Glomerular endothelial cell (primary cell): ENCODE measurements around the gene ARHGEF12. TPM values are rescaled to one million over a fixed set of nuclear protein-coding genes. Genes with fewer than 3 reads are reported as not detected.

ENCODE experiments used
- DNase-seq: peaks from one replicate; pipeline ENCODE4 v3.0.0-alpha.2; 2011; ENCODE audit warnings: low read depth, low spot score; ENCODE audit errors: extremely low read depth
- total RNA-seq: library from RNA; depleted of rRNA; stranded (reverse); fragments of >200 nt; gene quantifications from 2 replicates; pipeline ENCODE4 v1.2.3, GENCODE V29; 2015

Gene ARHGEF12
- 70.3 and 107 TPM in 2 replicates for total RNA-seq

GRCh38 chr11:120335908-120336640, at the start of gene ARHGEF12:
ARHGEF12 (plus strand) TSS chr11:120336413; CDS start chr11:120337244, 831 bp downstream.
- no peak for DNase-seq

- no peak for DNase-seq
These were observed 48.2 kb upstream of the ARHGEF12 start for GRCh38 chr11:120288021-120288420.

GRCh38 chr11:120289426-120289825, 46.8 kb upstream of the ARHGEF12 start:
- DNase-seq = no peak

- DNase-seq = no peak
These were observed 45.3 kb upstream of the ARHGEF12 start for GRCh38 chr11:120290956-120291355.

GRCh38 chr11:120293038-120293800, 43.0 kb upstream of the ARHGEF12 start:
- no peak for DNase-seq

GRCh38 chr11:120294096-120294495, 42.1 kb upstream of the ARHGEF12 start:
- no peak for DNase-seq

GRCh38 chr11:120295099-120295498, 41.1 kb upstream of the ARHGEF12 start:
- DNase-seq = no peak

- DNase-seq = no peak
These were observed 39.7 kb upstream of the ARHGEF12 start for GRCh38 chr11:120296554-120296953.

- no peak for DNase-seq
These were observed 37.8 kb upstream of the ARHGEF12 start for GRCh38 chr11:120298461-120298860.

GRCh38 chr11:120302001-120302805, 34.0 kb upstream of the ARHGEF12 start:
- DNase-seq = no peak

- peak; percentile 65 for DNase-seq
These were observed 33.1 kb upstream of the ARHGEF12 start for GRCh38 chr11:120303004-120303637.

- DNase-seq = no peak
These were observed 31.7 kb upstream of the ARHGEF12 start for GRCh38 chr11:120304526-120304925.

GRCh38 chr11:120305286-120305685, 30.9 kb upstream of the ARHGEF12 start:
- DNase-seq = no peak

- DNase-seq = no peak
These were observed 29.5 kb upstream of the ARHGEF12 start for GRCh38 chr11:120306519-120307242.

- DNase-seq = no peak
These were observed 28.7 kb upstream of the ARHGEF12 start for GRCh38 chr11:120307476-120307875.

GRCh38 chr11:120308081-120308480, 28.1 kb upstream of the ARHGEF12 start:
- DNase-seq = no peak

GRCh38 chr11:120310870-120311269, 25.3 kb upstream of the ARHGEF12 start:
- DNase-seq = no peak

GRCh38 chr11:120314861-120315260, 21.4 kb upstream of the ARHGEF12 start:
- DNase-seq = no peak

GRCh38 chr11:120316880-120317688, 19.1 kb upstream of the ARHGEF12 start:
- DNase-seq = no peak
